ENCODE measurements around the gene MPC2.

Gene MPC2

DNA sequence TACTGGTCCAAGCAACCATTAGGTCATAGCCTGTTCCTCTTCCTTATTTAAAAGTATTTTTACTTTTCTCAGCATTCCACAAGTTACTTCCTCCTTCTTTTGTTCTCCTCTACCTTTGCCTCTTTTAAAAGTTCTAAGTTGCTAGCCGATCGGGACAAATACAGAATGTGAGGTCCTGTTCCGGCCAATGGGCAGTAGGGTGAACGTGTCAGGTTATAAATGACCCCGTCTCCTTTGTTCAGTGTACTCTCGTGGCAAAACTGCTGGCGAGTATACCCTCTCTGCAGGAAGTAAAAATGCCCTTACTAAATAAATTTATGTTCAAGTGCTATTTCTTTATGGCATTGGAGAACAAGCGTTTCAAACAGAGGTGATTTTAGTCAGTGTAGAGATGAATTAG lies 25.5 kb downstream of the MPC2 start:
- TF ChIP-seq, protein P1, sequence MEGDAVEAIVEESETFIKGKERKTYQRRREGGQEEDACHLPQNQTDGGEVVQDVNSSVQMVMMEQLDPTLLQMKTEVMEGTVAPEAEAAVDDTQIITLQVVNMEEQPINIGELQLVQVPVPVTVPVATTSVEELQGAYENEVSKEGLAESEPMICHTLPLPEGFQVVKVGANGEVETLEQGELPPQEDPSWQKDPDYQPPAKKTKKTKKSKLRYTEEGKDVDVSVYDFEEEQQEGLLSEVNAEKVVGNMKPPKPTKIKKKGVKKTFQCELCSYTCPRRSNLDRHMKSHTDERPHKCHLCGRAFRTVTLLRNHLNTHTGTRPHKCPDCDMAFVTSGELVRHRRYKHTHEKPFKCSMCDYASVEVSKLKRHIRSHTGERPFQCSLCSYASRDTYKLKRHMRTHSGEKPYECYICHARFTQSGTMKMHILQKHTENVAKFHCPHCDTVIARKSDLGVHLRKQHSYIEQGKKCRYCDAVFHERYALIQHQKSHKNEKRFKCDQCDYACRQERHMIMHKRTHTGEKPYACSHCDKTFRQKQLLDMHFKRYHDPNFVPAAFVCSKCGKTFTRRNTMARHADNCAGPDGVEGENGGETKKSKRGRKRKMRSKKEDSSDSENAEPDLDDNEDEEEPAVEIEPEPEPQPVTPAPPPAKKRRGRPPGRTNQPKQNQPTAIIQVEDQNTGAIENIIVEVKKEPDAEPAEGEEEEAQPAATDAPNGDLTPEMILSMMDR (IDR thresholded peaks at IDR 0.05): no peak

DNA sequence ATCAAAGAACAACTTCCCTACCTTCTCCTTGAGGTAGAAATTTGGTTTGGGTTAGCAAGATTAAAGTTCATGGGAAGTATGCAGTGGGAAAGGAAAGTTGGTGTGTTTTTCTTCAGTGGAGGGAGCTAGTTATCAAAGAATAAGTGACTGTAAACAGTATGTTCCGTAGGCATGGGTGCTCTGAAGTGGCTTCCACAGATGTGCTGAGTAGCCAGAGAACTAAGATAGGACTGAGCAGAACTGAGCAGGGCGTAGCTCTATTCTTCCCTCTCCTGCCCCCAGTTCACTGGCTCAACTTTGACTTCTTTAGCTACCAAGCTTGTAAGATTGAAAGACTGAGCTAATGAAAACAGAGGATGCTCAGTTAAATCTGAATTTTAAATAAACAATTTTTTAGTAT lies 26.3 kb downstream of the MPC2 start:
- TF ChIP-seq, protein P1 (IDR thresholded peaks at IDR 0.05): no peak

DNA sequence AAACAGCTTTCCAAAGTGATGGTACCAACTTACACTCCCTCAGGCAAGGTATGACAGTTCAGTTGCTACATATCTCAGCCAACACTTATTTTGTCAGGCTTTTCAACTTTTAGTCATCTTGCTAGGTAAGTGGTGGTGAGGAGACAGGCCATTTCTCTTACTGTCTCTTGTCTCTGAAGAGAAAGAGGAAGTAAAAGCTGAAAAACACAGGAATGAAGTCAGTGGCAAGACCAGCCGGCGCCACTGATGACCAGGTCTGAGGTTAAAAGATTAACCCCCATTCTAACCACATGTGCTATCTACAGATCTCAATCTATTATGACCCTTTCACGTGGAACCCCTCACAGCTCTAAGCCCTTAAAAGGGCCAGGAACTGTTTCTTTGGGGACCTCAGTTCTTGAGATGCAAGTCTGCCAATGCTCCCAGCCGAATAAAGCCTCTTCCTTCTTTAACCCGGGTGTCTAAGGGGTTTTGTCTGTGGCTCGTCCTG lies 27.1 kb downstream of the MPC2 start:
- TF ChIP-seq, protein P1 (IDR thresholded peaks at IDR 0.05): no peak

DNA sequence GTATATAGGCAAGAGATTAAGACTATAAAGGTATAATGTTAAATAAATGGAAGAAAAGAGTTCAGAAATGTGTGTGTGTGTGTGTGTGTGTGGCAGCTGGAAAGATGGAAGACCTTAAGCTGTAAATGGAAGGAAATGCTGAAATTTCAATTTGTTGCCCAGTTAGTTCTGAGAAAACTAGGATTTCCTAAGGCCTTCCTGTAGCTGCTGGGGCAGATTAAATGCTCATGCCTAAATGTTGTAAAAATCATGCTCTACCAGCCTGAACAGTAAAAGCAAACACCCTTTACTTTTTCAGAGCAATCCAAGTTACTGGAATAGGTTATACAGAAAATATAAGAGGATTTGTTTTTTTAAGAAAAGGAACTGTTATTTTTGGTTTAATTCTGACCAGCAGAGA lies 31.2 kb downstream of the MPC2 start:
- TF ChIP-seq, protein P1 (IDR thresholded peaks at IDR 0.05): no peak

DNA sequence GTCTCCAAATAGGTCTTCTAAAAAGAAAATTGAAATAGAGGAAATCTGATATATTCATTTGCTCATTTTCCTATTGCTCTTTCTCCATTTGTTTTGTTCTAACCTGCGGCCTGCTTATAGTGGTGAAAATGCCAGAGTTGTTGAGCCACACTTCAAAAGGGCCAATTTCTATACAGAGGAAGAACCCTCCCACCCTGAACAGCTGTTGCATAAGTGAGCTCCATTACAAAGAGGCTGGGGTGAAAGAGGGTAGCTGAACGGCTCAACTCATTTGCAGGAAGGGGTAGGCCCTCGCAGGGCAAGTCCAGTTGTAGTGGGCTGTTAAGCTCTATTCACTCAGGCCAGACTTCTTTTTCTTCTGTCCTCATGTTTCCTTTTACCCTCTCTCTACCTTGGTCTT lies 31.7 kb downstream of the MPC2 start:
- TF ChIP-seq, protein P1 (IDR thresholded peaks at IDR 0.05): no peak

DNA sequence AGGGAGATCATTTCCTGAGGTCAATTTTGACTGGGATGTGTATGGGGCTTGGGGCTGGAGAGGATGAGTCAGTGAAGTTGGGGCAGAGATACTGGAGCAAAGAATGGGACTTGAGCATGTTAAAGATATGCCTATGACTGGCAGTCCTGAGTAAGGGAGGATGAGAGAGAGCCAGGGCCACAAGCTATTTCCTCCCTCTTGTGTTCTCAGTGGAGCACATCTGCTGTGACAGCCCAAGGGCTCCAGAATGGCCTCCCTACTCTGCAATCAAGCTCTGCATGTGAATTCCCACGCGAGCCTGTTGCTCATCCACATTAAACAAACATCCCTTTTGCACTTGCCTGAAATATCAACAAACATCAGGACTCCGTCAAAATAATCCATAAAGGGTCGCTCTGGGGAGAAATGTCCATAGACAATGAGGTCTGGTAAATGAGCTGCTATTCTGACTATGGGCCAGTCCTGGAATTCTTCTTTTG lies 32.2 kb downstream of the MPC2 start:
- TF ChIP-seq, protein P1 (IDR thresholded peaks at IDR 0.05): no peak

DNA sequence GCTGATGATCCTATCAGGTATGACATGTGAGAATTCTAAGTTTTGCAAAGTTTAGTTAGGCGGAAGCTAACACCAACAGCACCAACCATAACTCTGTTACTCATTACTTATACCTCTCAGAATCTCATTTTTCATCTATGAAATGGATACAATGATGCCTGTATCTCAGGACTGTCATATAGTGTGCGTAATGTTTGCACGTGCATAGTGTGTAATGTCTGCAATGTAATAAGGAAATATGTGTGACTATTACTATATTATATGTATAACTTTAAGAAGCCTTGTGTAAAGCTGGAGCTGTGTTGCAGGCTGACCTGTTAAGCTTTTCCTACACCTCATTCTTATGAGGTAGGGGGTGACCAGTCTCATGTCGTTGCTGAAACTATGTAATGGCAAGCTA lies 36.0 kb downstream of the MPC2 start:
- TF ChIP-seq, protein P1 (IDR thresholded peaks at IDR 0.05): no peak

DNA sequence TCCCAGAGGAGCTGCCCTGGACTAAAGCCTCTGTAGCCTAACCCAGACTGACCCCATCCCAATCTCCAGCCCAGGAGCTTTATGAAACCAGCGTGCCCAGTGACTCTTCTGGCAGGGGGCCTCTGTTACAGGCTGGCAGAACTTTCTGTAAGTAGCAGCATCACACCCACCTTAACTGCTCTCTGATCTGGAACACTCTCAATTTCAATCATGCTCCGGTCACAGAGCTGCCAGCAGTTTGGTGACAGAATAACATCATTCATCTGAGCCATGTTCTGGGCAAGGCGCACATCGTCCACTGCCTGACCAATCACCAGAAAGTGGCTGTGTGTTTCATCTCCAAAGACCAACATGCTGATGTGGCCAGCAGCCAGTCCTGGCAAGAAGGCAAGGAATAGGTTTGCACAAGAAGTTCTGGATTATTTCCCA lies 37.6 kb downstream of the MPC2 start:
- TF ChIP-seq, protein P1 (IDR thresholded peaks at IDR 0.05): no peak

Data from LNCAP (cell line).